Measurements from ENCODE around the gene OBP2A. TPM values are rescaled to one million over a fixed set of nuclear protein-coding genes. Genes with fewer than 3 reads are reported as not detected.

Gene OBP2A
- total RNA-seq, 1 donor from 2014 or later, result not detected

- Histone ChIP-seq H3K9me3 (no peaks in the 10 kb centered on the region), H3K36me3 (peaks cover 0 to 24% of the 10 kb centered on the region in 2 donors), H3K4me1 (peaks cover 16% of the 10 kb centered on the region), H3K27ac (no peak overlapping the region), H3K27me3 (no peaks in the 10 kb centered on the region), H3K4me3 (no peak overlapping the region)
- DNase-seq (ENCODE audit: extremely low spot score in 2 of 2), result no peak
- intact Hi-C loops (cut with DNase I), result no loop called here
- TF ChIP-seq CTCF (IDR thresholded peaks at IDR 0.05) (peak in 1 of 3 experiments; percentile 32), POLR2AphosphoS5 (IDR thresholded peaks at IDR 0.05; ENCODE audit: insufficient read depth in 1 of 2, low read depth in 1 of 2) (no peak)
These were observed 41.4 kb upstream of the OBP2A start for GRCh38 chr9:135504262-135505243.

GRCh38 chr9:135505406-135506187, 40.3 kb upstream of the OBP2A start:
- TF ChIP-seq POLR2AphosphoS5 (IDR thresholded peaks at IDR 0.05; ENCODE audit: insufficient read depth in 1 of 2, low read depth in 1 of 2) (no peak), POLR2A (IDR thresholded peaks at IDR 0.05) (no peak), CTCF (IDR thresholded peaks at IDR 0.05) (no peak)
- Histone ChIP-seq H3K4me3 (no peak overlapping the region), H3K27ac (no peak overlapping the region), H3K9me3 (no peaks in the 10 kb centered on the region), H3K4me1 (peaks cover 15% of the 10 kb centered on the region), H3K36me3 (peaks cover 0 to 24% of the 10 kb centered on the region in 2 donors), H3K27me3 (no peaks in the 10 kb centered on the region)
- DNase-seq (ENCODE audit: extremely low spot score in 2 of 2), result no peak
- intact Hi-C loops (cut with DNase I), result no loop called here

GRCh38 chr9:135506327-135507103, 39.4 kb upstream of the OBP2A start:
- intact Hi-C loops (cut with DNase I), result no loop called here

More at GRCh38 chr9:135506327-135507103, 39.4 kb upstream of the OBP2A start:
- H3K4me3 ChIP-seq, result no peak overlapping the region
- H3K9me3 ChIP-seq, result no peaks in the 10 kb centered on the region
- H3K4me1 ChIP-seq, result peaks cover 10% of the 10 kb centered on the region
- peaks cover 0 to 24% of the 10 kb centered on the region in 2 donors for H3K36me3 ChIP-seq
- DNase-seq (ENCODE audit: extremely low spot score in 2 of 2), result no peak
- no peak overlapping the region for H3K27ac ChIP-seq
- no peaks in the 10 kb centered on the region for H3K27me3 ChIP-seq
- TF ChIP-seq POLR2A (IDR thresholded peaks at IDR 0.05) (no peak), POLR2AphosphoS5 (IDR thresholded peaks at IDR 0.05; ENCODE audit: insufficient read depth in 1 of 2, low read depth in 1 of 2) (no peak), CTCF (IDR thresholded peaks at IDR 0.05) (no peak)
